Transverse colon (tissue), 4 donors: Measurements from ENCODE around the gene DNAJA4. TPM values are rescaled to one million over a fixed set of nuclear protein-coding genes. Genes with fewer than 3 reads are reported as not detected.

Source experiments
- DNase-seq: peaks from one replicate; pipeline ENCODE4 v3.0.0-alpha.2; 2019
- H3K27ac ChIP-seq, 4 donors: fragments of 200-600 bp; sonication (generic); 2 replicates each; pipeline ENCODE4 v1.5.1; 2016 to 2018; ENCODE audit warnings: inconsistent platforms in 4 of 4
- H3K27me3 ChIP-seq: fragments of 200-600 bp; sonication (generic); 2 replicates; pipeline ENCODE4 v1.5.1; 2017; ENCODE audit warnings: inconsistent platforms
- H3K36me3 ChIP-seq, 4 donors: fragments of 200-600 bp; sonication (generic); 2 replicates each; pipeline ENCODE4 v1.5.1; 2017 to 2019; ENCODE audit warnings: inconsistent platforms in 4 of 4
- H3K4me1 ChIP-seq, 4 donors: fragments of 200-600 bp; sonication (generic); 2 replicates each; pipeline ENCODE4 v1.5.1; 2017 to 2020; ENCODE audit warnings: inconsistent platforms in 4 of 4
- H3K4me3 ChIP-seq, 4 donors: fragments of 200-600 bp; sonication (generic); 1 replicate in 1 of 4; 2 replicates in 3 of 4; pipeline versions ENCODE4 v1.5.1 to v1.6.1; 2017 to 2019; ENCODE audit warnings: inconsistent platforms in 4 of 4
- H3K9me3 ChIP-seq, 2 donors: fragments of 200-600 bp; sonication (generic); 2 replicates each; pipeline ENCODE4 v1.5.1; 2017 to 2019; ENCODE audit warnings: inconsistent platforms in 2 of 2
- CTCF ChIP-seq, 5 experiments: fragments of 200-600 bp in 3 of 5; fragments of 450-650 bp in 2 of 5; sonication (generic) in 3 of 5; IDR thresholded peaks; 1 replicate in 2 of 5; 2 replicates in 3 of 5; pipeline ENCODE4 v1.5.1; 2016 to 2017; ENCODE audit warnings: antibody characterized with exemption in 5 of 5, inconsistent platforms in 3 of 5, mild to moderate bottlenecking in 2 of 5, moderate library complexity in 1 of 5
- EP300 ChIP-seq: sonication (generic); formaldehyde crosslinking; IDR thresholded peaks from one replicate; pipeline ENCODE4 v1.6.1; 2017; ENCODE audit warnings: antibody characterized with exemption, low read depth
- POLR2A ChIP-seq: fragments of 450-650 bp; IDR thresholded peaks from one replicate; pipeline ENCODE4 v1.6.1; 2016; ENCODE audit warnings: antibody characterized with exemption, mild to moderate bottlenecking, moderate library complexity
- POLR2AphosphoS5 ChIP-seq, 3 donors: sonication (generic); formaldehyde crosslinking; IDR thresholded peaks; one replicate each; pipeline ENCODE4 v1.6.1; 2016; ENCODE audit warnings: antibody characterized with exemption in 3 of 3
- whole genome bisulfite sequencing, 2 donors: methylation state at CpG; one replicate each; pipeline ENCODE4 v1.1.5; 2018; ENCODE audit warnings: low coverage in 1 of 2; 5-methylcytosine and 5-hydroxymethylcytosine counted together
- in situ Hi-C, 4 donors: fragments of 200-750 bp; cut with MboI; loops; one replicate each; pipeline versions ENCODE4 v1.15.0 to v1.15.1; 2017; ENCODE audit warnings: low sequenced_read_pairs in 3 of 4, low pct_ligation_motif_present in 1 of 4, low pct_unique_long_range_greater_than_20kb in 1 of 4
- intact Hi-C: fragments of 100-400 bp; cut with DNase I; formaldehyde crosslinking; loops from one replicate; pipeline ENCODE4 v1.15.1; 2023; ENCODE audit warnings: low total_unique reads
- total RNA-seq, 4 donors: library from RNA; depleted of rRNA; stranded (reverse); fragments of >200 nt; gene quantifications; one replicate each; pipeline ENCODE4 v1.1.0, GENCODE V29; 2016

Gene DNAJA4
- total RNA-seq, 4 donors from 2014 or later: 34.9 to 69.9 (median 42.5) TPM

- no peaks in the 10 kb centered on the region for H3K9me3 ChIP-seq
- peaks cover 3 to 23% (median 10%) of the 10 kb centered on the region in 4 donors for H3K4me1 ChIP-seq
- H3K4me3 ChIP-seq: no peak overlapping the region
- H3K27me3 ChIP-seq: peaks cover 4% of the 10 kb centered on the region
- no peak for DNase-seq
- intact Hi-C loops: no loop called here
- H3K27ac ChIP-seq: no peak overlapping the region
- in situ Hi-C loops: loop anchor here (10.0 kb wide), 2 partner anchors 101 to 111 kb away; no protein-coding TSS in a partner anchor
- 81% methylated on average over 8 of the region's 8 CpGs; no CpG with 5 or more reads in 1 of the 2 donors for WGBS, 2 donors
- no peak for TF ChIP-seq POLR2A
- no peak for TF ChIP-seq CTCF (IDR thresholded peaks at IDR 0.05)
- no peak for TF ChIP-seq EP300
- TF ChIP-seq POLR2AphosphoS5 (IDR thresholded peaks at IDR 0.05): no peak
- H3K36me3 ChIP-seq: no peaks in the 10 kb centered on the region
Measured at GRCh38 chr15:78313383-78313782, 49.0 kb downstream of the DNAJA4 start.

GRCh38 chr15:78314181-78314581 lies 49.8 kb downstream of the DNAJA4 start:
- DNase-seq: no peak
- Histone ChIP-seq H3K4me3 (no peak overlapping the region), H3K9me3 (no peaks in the 10 kb centered on the region), H3K27ac (no peak overlapping the region), H3K36me3 (no peaks in the 10 kb centered on the region), H3K27me3 (no peaks in the 10 kb centered on the region), H3K4me1 (peaks cover 3 to 19% (median 10%) of the 10 kb centered on the region in 4 donors)
- in situ Hi-C loops: loop anchor here (10.0 kb wide), 2 partner anchors 101 to 111 kb away; no protein-coding TSS in a partner anchor
- 75 to 88% methylated on average over 3 to 7 of the region's 7 CpGs for WGBS, 2 donors
- TF ChIP-seq POLR2A: no peak
- TF ChIP-seq POLR2AphosphoS5 (IDR thresholded peaks at IDR 0.05): no peak
- TF ChIP-seq CTCF (IDR thresholded peaks at IDR 0.05): no peak
- no peak for TF ChIP-seq EP300
- intact Hi-C loops: no loop called here

GRCh38 chr15:78315686-78316282 lies 51.4 kb downstream of the DNAJA4 start:
- peak; percentile 54 for DNase-seq
- no peaks in the 10 kb centered on the region for H3K27me3 ChIP-seq
- peaks cover 3 to 19% (median 10%) of the 10 kb centered on the region in 4 donors for H3K4me1 ChIP-seq
- H3K4me3 ChIP-seq: no peak overlapping the region
- H3K27ac ChIP-seq: peak overlapping the region; percentile 76 to 86 (median 77)
- no peaks in the 10 kb centered on the region for H3K36me3 ChIP-seq
- TF ChIP-seq POLR2A (no peak), CTCF (IDR thresholded peaks at IDR 0.05) (peak in 4 of 5 experiments; percentile 19 to 55 (median 36)), POLR2AphosphoS5 (IDR thresholded peaks at IDR 0.05) (no peak)
- WGBS, 2 donors: 39 to 70% methylated on average over 2 to 7 of the region's 7 CpGs
- intact Hi-C loops (no loop called here), in situ Hi-C loops (loop anchor here (10.0 kb wide), 2 partner anchors 99 to 109 kb away; no protein-coding TSS in a partner anchor)
- no peaks in the 10 kb centered on the region for H3K9me3 ChIP-seq

- intact Hi-C loops (no loop called here), in situ Hi-C loops (loop anchor here (10.0 kb wide), 2 partner anchors 98 to 108 kb away; no protein-coding TSS in a partner anchor)
- no peaks in the 10 kb centered on the region for H3K36me3 ChIP-seq
- no peaks in the 10 kb centered on the region for H3K27me3 ChIP-seq
- no peaks in the 10 kb centered on the region for H3K9me3 ChIP-seq
- WGBS, 2 donors: 46 to 53% methylated on average over 2 to 17 of the region's 17 CpGs
- TF ChIP-seq POLR2AphosphoS5 (IDR thresholded peaks at IDR 0.05): peak in 2 of 3 donors; percentile 26 to 35
- no peak for TF ChIP-seq POLR2A
- no peak for TF ChIP-seq CTCF (IDR thresholded peaks at IDR 0.05)
- peaks cover 3 to 19% (median 10%) of the 10 kb centered on the region in 4 donors for H3K4me1 ChIP-seq
- peak; percentile 81 for DNase-seq
- H3K4me3 ChIP-seq: no peak overlapping the region
- peak overlapping the region; percentile 76 to 86 (median 77) for H3K27ac ChIP-seq
Measured at GRCh38 chr15:78316283-78317083, 52.1 kb downstream of the DNAJA4 start.
